HL-60 (cell line): ENCODE results near the gene SMIM24.

Experiments used
- CTCF ChIP-seq: IDR thresholded peaks from one replicate; pipeline ENCODE4 v1.5.1; 2011; ENCODE audit warnings: low read length, control low read depth, inconsistent platforms; ENCODE audit not compliant: insufficient read depth
- GABPA ChIP-seq: IDR thresholded peaks from 2 replicates; pipeline ENCODE4 v1.6.1; 2012; ENCODE audit warnings: low read depth
- POLR2AphosphoS5 ChIP-seq: IDR thresholded peaks from 2 replicates; pipeline ENCODE4 v1.6.1; 2012; ENCODE audit warnings: low read depth
- TF ChIP-seq, protein P1 (sequence below): IDR thresholded peaks from 2 replicates; pipeline ENCODE4 v1.6.1; 2012; ENCODE audit warnings: low read depth; ENCODE audit not compliant: insufficient replicate concordance

DNA sequence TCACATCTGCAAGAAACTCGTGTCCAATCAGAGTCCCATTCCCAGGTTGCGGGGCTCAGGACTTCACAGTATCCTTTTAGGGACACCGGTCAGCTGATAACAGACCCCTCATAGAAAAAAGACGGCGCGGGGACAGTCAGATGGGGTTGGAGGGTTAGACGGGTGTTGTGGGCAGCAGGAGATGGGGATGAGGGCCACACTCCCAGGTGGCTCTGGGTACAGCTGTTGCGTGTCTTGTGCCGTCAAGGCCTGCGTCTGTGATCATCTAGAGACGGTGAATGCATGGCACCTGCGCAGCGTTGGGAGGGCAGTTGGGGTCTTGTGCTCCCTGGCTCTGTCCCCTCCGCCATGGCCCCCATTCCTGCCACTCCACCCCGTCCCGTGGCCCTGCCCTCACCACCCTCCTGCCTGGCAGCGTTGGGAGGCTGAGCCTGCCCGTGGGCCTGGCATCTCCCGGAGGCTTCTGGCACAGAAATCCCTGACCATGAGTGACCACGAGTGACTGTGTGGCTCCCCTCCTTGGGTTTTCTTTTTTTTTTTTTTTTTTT, 44.7 kb upstream of the SMIM24 start:
- TF ChIP-seq, protein P1, sequence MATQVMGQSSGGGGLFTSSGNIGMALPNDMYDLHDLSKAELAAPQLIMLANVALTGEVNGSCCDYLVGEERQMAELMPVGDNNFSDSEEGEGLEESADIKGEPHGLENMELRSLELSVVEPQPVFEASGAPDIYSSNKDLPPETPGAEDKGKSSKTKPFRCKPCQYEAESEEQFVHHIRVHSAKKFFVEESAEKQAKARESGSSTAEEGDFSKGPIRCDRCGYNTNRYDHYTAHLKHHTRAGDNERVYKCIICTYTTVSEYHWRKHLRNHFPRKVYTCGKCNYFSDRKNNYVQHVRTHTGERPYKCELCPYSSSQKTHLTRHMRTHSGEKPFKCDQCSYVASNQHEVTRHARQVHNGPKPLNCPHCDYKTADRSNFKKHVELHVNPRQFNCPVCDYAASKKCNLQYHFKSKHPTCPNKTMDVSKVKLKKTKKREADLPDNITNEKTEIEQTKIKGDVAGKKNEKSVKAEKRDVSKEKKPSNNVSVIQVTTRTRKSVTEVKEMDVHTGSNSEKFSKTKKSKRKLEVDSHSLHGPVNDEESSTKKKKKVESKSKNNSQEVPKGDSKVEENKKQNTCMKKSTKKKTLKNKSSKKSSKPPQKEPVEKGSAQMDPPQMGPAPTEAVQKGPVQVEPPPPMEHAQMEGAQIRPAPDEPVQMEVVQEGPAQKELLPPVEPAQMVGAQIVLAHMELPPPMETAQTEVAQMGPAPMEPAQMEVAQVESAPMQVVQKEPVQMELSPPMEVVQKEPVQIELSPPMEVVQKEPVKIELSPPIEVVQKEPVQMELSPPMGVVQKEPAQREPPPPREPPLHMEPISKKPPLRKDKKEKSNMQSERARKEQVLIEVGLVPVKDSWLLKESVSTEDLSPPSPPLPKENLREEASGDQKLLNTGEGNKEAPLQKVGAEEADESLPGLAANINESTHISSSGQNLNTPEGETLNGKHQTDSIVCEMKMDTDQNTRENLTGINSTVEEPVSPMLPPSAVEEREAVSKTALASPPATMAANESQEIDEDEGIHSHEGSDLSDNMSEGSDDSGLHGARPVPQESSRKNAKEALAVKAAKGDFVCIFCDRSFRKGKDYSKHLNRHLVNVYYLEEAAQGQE, result no peak
- TF ChIP-seq CTCF (no peak), POLR2AphosphoS5 (no peak), GABPA (no peak)
